Mucosa of stomach (tissue), 1 donor: ENCODE results near the gene CASP7.

Experiments
- H3K27me3 ChIP-seq: one replicate; pipeline ENCODE4 v1.7.0; 2013; ENCODE audit warnings: mild to moderate bottlenecking, low read length; ENCODE audit not compliant: control insufficient read depth, insufficient read depth
- H3K36me3 ChIP-seq: one replicate; pipeline ENCODE4 v1.7.0; 2013; ENCODE audit warnings: low read length; ENCODE audit not compliant: control insufficient read depth, insufficient read depth
- H3K4me1 ChIP-seq: one replicate; pipeline ENCODE4 v1.7.0; 2013; ENCODE audit warnings: mild to moderate bottlenecking, low read length; ENCODE audit not compliant: control insufficient read depth, insufficient read depth
- H3K4me3 ChIP-seq: one replicate; pipeline ENCODE4 v1.7.0; 2013; ENCODE audit warnings: low read length
- H3K9ac ChIP-seq: one replicate; pipeline ENCODE4 v1.7.0; 2013; ENCODE audit warnings: mild to moderate bottlenecking, low read length, moderate library complexity
- H3K9me3 ChIP-seq: one replicate; pipeline ENCODE4 v1.7.0; 2013; ENCODE audit warnings: mild to moderate bottlenecking, low read length, moderate library complexity; ENCODE audit not compliant: control insufficient read depth
- donor health status: Pancreatic carcinoma.

The CASP7 gene

DNA sequence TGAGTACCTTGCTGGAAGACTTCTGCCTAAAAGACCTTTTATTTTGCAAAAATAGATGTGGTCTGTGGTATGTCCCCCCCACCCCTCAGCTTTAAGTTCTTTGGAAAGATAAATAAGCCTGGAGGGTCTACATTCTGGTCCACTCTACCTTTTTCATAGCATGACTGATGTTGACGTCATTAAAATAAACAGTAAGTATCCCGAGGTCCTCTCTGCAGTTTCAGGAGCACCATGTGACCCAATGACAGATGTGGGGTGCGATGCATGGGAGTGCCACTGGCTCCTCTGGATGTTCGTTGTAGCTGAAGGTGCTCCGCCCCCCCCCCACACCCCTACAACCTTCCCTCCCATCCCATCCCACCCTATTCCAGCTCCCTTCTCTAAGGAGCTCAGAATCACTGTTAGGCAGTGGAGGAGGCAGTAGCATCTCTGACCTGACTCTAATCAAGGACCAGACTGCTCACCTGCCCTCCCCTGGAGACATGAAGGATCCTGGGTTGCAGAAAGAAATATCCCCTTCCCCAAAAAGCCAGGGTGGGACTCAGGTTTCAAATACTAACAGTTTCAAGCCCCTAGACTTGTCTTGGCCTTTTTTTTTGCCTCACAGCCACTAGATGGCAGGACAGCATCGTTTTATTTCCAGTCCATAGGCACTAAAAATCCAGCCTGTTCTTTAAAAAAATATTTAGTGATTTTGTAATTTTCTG, 25.1 kb downstream of the CASP7 start:
- no peaks in the 10 kb centered on the region for H3K27me3 ChIP-seq
- H3K9me3 ChIP-seq = no peaks in the 10 kb centered on the region
- no peak overlapping the region for H3K9ac ChIP-seq
- no peaks in the 10 kb centered on the region for H3K36me3 ChIP-seq
- H3K4me1 ChIP-seq = peaks cover 20% of the 10 kb centered on the region
- no peak overlapping the region for H3K4me3 ChIP-seq

GRCh38 chr10:113705344-113705652, 25.6 kb downstream of the CASP7 start:
- H3K9ac ChIP-seq = no peak overlapping the region
- H3K9me3 ChIP-seq = no peaks in the 10 kb centered on the region
- no peaks in the 10 kb centered on the region for H3K36me3 ChIP-seq
- H3K27me3 ChIP-seq = no peaks in the 10 kb centered on the region
- no peak overlapping the region for H3K4me3 ChIP-seq
- peaks cover 24% of the 10 kb centered on the region for H3K4me1 ChIP-seq

GRCh38 chr10:113706623-113707022, 26.9 kb downstream of the CASP7 start:
- H3K9me3 ChIP-seq = no peaks in the 10 kb centered on the region
- no peaks in the 10 kb centered on the region for H3K27me3 ChIP-seq
- no peaks in the 10 kb centered on the region for H3K36me3 ChIP-seq
- no peak overlapping the region for H3K4me3 ChIP-seq
- H3K4me1 ChIP-seq = peaks cover 25% of the 10 kb centered on the region
- no peak overlapping the region for H3K9ac ChIP-seq

DNA sequence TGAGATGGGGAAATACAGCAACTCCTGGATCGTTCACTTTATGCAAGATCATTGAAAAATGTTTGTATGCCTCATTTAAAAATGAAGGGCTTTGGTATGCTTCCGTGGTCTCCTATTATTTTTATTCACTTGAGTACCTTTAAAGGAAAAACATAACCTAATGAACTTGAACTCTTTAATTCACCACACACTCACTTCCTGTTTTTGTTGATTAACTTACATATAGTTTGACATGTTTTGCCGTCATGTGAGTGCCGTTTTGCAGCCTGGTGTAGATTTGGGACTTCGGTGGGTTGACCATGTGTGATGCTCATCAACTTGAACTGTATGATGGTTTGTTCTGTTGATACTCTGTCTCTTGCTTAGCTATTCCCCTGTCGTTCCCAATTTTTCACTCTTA, 28.9 kb downstream of the CASP7 start:
- peaks cover 26% of the 10 kb centered on the region for H3K4me1 ChIP-seq
- no peaks in the 10 kb centered on the region for H3K36me3 ChIP-seq
- H3K9me3 ChIP-seq = no peaks in the 10 kb centered on the region
- H3K27me3 ChIP-seq = no peaks in the 10 kb centered on the region
- no peak overlapping the region for H3K4me3 ChIP-seq
- H3K9ac ChIP-seq = no peak overlapping the region

- Histone ChIP-seq H3K36me3 (no peaks in the 10 kb centered on the region), H3K9ac (no peak overlapping the region), H3K9me3 (no peaks in the 10 kb centered on the region), H3K4me3 (no peak overlapping the region), H3K27me3 (no peaks in the 10 kb centered on the region), H3K4me1 (peaks cover 31% of the 10 kb centered on the region)
Measured at GRCh38 chr10:113709221-113709838, 29.6 kb downstream of the CASP7 start.

GRCh38 chr10:113711142-113711541, 31.4 kb downstream of the CASP7 start:
- Histone ChIP-seq H3K4me3 (no peak overlapping the region), H3K27me3 (no peaks in the 10 kb centered on the region), H3K9ac (no peak overlapping the region), H3K36me3 (no peaks in the 10 kb centered on the region), H3K4me1 (peaks cover 31% of the 10 kb centered on the region), H3K9me3 (no peaks in the 10 kb centered on the region)

- no peak overlapping the region for H3K9ac ChIP-seq
- no peaks in the 10 kb centered on the region for H3K9me3 ChIP-seq
- H3K4me1 ChIP-seq = peaks cover 27% of the 10 kb centered on the region
- H3K27me3 ChIP-seq = no peaks in the 10 kb centered on the region
- no peak overlapping the region for H3K4me3 ChIP-seq
- no peaks in the 10 kb centered on the region for H3K36me3 ChIP-seq
Measured at GRCh38 chr10:113712024-113712423, 32.3 kb downstream of the CASP7 start.

- H3K36me3 ChIP-seq = no peaks in the 10 kb centered on the region
- no peaks in the 10 kb centered on the region for H3K9me3 ChIP-seq
- H3K4me3 ChIP-seq = no peak overlapping the region
- H3K9ac ChIP-seq = no peak overlapping the region
- H3K27me3 ChIP-seq = no peaks in the 10 kb centered on the region
- H3K4me1 ChIP-seq = peaks cover 27% of the 10 kb centered on the region
Measured at GRCh38 chr10:113712755-113713639, 33.3 kb downstream of the CASP7 start.

DNA sequence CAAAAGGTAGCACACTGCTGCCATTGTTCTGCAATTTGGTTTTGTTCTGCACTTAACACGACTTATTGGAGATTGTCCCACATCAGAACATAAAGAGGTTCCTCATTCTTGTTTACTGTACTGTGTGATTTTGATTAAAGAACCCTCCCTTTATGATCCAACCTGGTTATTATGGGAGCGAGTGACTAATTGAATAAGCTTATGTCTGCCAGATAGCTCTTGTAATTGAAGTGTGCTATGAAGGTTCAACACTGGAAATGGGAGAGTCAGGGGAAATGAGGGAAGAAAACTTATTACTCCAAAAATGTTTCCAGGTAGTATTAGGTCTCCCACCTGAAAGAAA, 33.9 kb downstream of the CASP7 start:
- Histone ChIP-seq H3K4me1 (peaks cover 27% of the 10 kb centered on the region), H3K4me3 (no peak overlapping the region), H3K9ac (no peak overlapping the region), H3K36me3 (no peaks in the 10 kb centered on the region), H3K27me3 (no peaks in the 10 kb centered on the region), H3K9me3 (no peaks in the 10 kb centered on the region)

DNA sequence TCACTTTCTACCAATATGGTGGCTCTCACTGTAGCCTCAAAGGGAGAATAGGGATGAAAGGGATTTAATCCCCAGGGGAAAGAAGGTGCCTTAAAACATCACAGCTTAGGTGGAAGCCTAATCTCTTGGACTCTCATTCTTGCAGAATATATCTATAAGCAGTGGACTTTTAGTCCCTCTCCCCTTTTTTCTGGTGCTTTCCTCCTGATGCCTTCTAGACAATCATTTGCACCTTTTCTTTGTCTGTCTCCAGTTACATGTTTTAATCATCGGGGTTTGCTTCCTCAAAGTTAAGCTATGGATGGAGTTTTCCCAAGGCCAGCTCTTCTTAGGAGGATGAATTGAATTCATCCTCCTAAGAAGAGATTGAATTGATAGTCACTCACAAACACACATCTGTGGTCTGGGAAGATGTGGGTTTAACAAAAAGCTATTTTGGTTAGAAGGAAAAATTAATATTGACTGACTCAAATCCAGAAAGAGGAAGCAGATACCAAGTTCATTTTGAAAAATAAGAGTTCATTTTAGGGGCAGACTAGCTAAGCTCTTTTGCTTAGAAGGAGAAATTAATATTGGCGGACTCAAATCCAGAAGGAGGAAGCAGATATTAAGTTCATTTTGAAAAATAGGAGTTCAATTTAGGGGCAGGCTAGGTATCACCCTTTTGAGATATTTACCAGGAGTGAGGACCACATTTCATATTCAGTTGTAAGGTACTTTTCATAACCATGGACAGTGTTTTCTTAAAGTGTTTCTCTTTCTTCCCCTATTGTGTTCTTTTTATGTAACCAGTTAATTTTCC, 36.6 kb downstream of the CASP7 start:
- H3K36me3 ChIP-seq = no peaks in the 10 kb centered on the region
- no peaks in the 10 kb centered on the region for H3K27me3 ChIP-seq
- peaks cover 27% of the 10 kb centered on the region for H3K4me1 ChIP-seq

DNA sequence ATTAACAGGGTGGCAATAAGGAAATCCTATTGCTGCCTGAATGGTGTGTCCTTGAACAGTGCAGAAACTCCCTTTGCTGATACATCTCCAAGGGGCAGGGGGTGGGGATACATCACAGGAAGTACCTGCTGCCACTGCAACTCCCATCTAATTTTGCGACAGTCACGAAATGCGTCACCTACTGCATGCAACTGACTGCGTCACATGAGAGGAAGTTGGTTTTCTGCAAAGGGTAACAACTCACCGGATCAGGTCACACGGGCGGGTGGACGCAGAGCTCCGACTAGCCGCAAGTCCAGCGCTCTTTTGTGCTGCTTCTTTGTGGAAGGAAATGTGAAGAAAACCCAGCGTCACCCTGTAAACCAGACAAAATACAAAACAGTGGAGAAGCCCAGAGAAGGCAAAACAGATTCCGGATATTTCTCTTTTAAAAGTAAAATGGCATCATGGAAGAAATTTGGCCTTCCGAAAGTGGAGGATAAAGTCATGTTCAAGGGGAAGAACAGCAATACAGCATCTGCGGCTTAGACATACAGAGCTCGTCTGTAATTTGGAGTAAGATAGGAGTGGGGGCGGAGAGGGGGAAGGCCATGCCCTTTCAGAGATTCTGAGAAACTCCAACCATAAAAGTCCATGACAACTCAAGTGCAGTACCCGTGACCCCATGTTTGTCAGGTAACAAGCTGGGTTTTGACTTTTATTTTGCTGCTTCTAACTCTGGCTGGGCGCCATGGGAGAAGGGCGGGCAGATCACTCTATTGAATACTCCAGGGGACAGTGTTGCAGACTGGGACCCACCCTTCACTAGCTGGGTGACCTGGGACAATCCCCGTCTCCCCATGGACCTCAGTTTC, 39.5 kb downstream of the CASP7 start:
- Histone ChIP-seq H3K9me3 (no peaks in the 10 kb centered on the region), H3K36me3 (peaks cover 5% of the 10 kb centered on the region), H3K4me3 (no peak overlapping the region), H3K9ac (no peak overlapping the region), H3K27me3 (no peaks in the 10 kb centered on the region), H3K4me1 (peaks cover 18% of the 10 kb centered on the region)

More for the DNA sequence above, 36.6 kb downstream of the CASP7 start:
- no peak overlapping the region for H3K9ac ChIP-seq
- H3K9me3 ChIP-seq = no peaks in the 10 kb centered on the region
- no peak overlapping the region for H3K4me3 ChIP-seq
